ENCODE results near the gene RERE.
A peak's percentile ranks its signal among the peaks of the same experiment; 100 is the strongest.

RERE gene

GRCh38 chr1:8704866-8705506 lies 112.5 kb downstream of the RERE start:
- TF ChIP-seq CTCF (IDR thresholded peaks at IDR 0.05; ENCODE audit: control insufficient read depth, extremely low read depth, insufficient read depth) = no peak
- DNase-seq (ENCODE audit: low read depth) = no peak
- H3K4me3 ChIP-seq (ENCODE audit: low read depth, low read length) = no peak overlapping the region

GRCh38 chr1:8702850-8703810 lies 114.3 kb downstream of the RERE start:
- DNase-seq (ENCODE audit: low read depth) = peak; percentile 92
- peak; percentile 32; the same call in 1 of the 2 replicates for TF ChIP-seq CTCF (IDR thresholded peaks at IDR 0.05; ENCODE audit: control insufficient read depth, extremely low read depth, insufficient read depth)
- H3K4me3 ChIP-seq (ENCODE audit: low read depth, low read length) = peak overlapping the region; percentile 63

- no peak for DNase-seq (ENCODE audit: low read depth)
- no peak for TF ChIP-seq CTCF (IDR thresholded peaks at IDR 0.05; ENCODE audit: control insufficient read depth, extremely low read depth, insufficient read depth)
- peak overlapping the region; percentile 63 for H3K4me3 ChIP-seq (ENCODE audit: low read depth, low read length)
Observed at GRCh38 chr1:8702472-8702849, 115.0 kb downstream of the RERE start.

- TF ChIP-seq CTCF (IDR thresholded peaks at IDR 0.05; ENCODE audit: control insufficient read depth, extremely low read depth, insufficient read depth) = no peak
- H3K4me3 ChIP-seq (ENCODE audit: low read depth, low read length) = peak overlapping the region; percentile 63
- peak; percentile 98 for DNase-seq (ENCODE audit: low read depth)
Observed at GRCh38 chr1:8701794-8702471, 115.5 kb downstream of the RERE start.

- DNase-seq (ENCODE audit: low read depth) = no peak
- no peak overlapping the region for H3K4me3 ChIP-seq (ENCODE audit: low read depth, low read length)
- no peak for TF ChIP-seq CTCF (IDR thresholded peaks at IDR 0.05; ENCODE audit: control insufficient read depth, extremely low read depth, insufficient read depth)
Observed at GRCh38 chr1:8699679-8700078, 117.8 kb downstream of the RERE start.

GRCh38 chr1:8698937-8699447 lies 118.4 kb downstream of the RERE start:
- no peak overlapping the region for H3K4me3 ChIP-seq (ENCODE audit: low read depth, low read length)
- no peak for DNase-seq (ENCODE audit: low read depth)
- no peak for TF ChIP-seq CTCF (IDR thresholded peaks at IDR 0.05; ENCODE audit: control insufficient read depth, extremely low read depth, insufficient read depth)
